Measurements from ENCODE around the gene UBAC1.

UBAC1 gene, protein sequence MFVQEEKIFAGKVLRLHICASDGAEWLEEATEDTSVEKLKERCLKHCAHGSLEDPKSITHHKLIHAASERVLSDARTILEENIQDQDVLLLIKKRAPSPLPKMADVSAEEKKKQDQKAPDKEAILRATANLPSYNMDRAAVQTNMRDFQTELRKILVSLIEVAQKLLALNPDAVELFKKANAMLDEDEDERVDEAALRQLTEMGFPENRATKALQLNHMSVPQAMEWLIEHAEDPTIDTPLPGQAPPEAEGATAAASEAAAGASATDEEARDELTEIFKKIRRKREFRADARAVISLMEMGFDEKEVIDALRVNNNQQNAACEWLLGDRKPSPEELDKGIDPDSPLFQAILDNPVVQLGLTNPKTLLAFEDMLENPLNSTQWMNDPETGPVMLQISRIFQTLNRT

DNA sequence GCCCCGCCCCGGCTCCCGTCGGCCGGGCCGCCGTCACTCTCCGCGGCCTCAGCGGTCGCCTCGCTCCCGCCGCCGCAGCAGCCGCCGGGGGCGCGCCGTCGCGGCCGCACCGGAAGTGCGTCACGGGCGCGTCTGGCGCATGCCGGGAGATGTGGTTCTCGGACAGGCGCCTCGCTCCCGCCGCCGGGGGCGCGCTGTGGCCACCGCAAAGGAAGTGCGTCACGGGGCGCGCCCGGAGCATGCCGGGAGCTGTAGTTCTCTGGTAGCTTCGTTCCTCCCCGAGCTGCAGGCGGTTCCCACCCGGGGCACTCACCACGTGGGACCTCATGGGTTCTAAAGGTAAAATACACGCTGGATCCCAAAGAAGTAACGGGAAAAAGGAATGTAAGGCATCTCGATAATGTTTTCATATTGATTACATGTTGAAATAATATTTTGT, at the start of gene UBAC1:
TSS of gene UBAC1 (minus strand) at position 97 of the 439 bp plus-strand sequence. CDS start 211 bp downstream, outside the sequence.
- peak; percentile 96 for DNase-seq (ENCODE audit: low read depth)

DNA sequence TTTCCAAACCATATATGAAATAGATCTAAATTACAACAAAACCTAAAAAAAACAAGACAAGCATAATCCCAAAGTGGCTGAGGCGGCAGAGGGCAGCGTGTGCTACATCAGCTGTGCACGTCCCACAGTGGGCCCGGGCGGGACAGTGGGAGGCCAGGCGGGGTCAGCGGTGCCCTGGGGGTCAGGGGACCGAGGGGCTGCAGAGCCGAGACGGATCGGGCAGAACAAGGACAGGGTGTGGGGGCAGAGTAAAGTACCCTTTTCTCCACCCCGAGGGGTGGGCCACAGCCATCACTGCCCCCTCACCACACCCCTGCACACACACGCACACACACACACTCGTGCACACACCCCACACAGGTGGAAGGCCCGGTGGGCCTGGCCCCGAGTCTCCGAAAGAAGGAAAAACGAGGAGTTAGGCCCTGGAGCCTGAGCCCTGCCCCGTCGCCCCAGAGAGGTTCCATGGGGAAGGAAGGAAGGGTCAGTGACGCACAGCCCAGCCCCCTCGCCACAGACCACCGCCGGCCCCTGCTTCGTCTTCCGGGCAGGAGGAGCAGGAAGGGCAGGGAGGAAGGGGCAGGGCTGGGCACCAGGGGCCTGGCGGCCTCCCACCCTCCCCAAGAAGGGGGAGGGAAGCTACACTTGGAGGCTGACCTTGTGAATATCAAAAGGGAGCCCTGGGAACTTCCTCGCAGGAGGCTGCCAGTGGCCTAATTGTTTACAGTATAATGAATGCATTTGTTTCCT, 49.6 kb upstream of the UBAC1 start:
- no peak for DNase-seq (ENCODE audit: low read depth)

DNA sequence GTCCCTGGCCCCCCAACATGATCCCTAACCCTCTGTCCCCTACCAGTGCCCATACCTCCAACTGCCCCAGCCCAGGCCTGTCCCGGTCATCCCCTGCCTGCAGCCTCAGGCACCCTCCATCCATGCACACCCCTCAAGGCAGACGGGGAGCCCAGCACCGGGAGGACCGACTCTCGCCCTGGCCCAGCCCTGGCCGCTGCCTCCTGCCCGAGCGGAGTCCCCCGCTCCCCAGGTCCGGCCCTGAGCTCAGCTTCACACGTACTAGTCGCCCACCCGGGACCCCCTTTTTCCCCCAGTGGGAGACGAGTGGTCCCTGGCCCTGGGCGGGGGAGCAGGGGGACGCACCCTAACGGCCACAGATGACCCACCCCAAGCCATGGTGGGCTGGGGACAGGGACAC, 49.0 kb upstream of the UBAC1 start:
- DNase-seq (ENCODE audit: low read depth), result no peak

DNA sequence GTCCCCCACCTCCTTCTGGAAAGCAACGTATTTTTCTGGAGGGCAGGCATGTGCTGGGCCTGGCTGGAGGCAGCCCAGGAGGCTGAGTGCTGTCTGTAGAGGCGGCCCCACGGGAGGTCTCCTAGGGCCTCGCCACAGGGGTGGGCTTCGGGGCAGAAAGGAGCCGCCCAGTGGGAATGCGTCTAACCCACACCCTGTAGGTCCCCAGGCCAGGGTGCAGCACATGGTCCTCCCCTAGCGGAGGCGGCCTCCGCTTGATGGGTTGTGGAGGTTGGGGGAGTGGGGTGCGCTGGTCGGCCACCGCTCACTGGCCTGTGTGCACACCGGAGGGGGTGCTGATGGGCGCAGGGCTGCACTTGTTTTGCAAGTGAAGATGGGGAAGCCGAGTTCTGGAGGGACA, 48.3 kb upstream of the UBAC1 start:
- DNase-seq (ENCODE audit: low read depth), result no peak

DNA sequence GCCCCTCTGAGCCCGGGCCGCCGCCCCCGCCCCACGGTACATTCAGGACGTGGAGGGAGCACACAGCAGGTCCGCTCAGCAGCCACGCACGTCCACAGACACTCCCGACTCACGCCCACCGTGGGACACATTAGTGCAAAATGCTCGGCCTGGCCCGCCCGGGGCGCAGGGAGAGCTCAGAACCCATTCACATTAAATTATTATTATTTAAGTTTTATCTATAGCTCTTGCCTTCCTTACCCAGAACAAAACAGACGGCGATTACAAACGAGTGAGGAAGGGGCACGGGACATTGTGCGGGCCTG, 47.5 kb upstream of the UBAC1 start:
- no peak for DNase-seq (ENCODE audit: low read depth)

DNA sequence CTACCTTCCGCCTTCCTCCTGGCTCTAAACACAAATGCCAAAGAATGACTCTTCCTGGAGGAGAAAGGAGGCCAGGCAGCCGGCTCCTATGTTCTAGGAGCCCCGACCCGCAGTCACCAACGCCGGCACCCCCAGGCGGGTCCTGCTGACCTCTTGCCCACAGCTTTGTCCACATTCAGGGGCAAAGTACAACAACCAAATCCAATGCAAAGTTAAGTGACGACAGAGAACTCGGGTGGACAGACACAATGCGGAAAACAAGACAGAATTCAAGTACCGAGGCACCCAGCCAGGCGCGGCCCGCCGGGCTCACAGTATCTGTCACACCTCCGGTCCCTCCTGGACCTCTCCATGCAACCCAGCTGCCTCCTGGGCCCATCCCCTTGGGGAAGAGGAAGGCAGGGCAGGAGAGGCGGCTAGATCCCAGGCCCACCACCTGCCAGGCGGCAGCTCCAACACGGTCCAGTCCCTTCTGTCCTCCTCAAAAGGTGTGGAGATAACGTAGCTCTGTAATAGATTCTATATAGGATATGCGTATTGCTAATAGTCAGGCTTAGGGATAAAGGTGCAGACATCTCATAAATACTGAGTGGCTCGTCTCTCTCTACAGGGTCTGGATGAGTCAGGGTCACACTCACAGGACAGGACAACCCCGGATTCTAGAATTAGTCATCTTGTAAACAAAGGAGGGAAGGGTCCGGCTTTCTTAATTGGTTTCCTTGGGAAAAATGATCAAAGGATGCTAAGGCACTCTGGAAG, 46.9 kb upstream of the UBAC1 start:
- DNase-seq (ENCODE audit: low read depth), result peak; percentile 77

DNA sequence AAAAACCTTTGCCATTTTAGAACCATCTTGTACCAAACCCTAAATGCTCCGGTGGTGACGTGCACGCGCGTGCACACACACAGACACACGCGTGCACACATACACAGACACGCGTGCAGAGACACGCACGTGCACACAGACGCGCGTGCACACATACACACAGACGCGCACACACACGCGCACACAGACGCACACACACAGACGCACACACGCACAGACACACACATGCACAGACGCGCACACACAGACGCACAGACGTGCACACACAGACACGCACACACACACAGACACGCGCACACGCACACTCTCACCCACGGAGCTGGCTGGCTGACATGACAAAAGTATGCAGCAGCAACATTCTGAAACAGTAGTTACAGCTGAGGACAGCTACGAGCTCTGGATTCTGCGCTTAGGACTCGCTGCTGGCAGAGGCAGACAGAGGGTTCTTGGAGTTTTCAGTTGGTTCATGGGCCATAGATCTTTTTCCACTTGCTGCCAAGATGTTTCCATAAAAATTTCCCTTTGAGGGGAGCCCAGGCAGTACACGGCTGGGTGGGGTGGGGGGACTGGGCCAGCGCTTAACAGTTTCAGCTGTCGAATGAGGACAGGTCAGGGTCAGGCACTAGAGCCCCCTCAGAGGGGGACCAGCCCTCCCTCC, 46.2 kb upstream of the UBAC1 start:
- no peak for DNase-seq (ENCODE audit: low read depth)

DNA sequence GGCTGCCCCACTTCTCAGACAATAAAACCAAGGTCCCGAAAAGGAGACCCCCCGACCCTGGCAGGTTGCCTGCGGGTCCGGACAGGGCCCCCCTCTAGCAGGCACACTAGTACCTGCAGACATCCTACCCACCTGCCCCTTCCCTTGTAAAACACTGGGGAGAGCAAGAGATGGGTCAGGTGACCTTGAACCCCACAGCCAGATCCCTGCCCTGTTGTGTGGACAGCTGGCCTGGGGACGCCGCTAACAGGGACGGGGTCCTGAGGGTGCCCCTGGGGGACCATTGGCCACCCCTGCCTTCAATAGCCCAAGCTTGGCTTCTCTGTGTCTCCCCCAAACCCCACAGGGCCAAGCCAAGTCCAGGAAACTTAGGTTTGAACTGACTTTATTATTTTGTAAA, 45.0 kb upstream of the UBAC1 start:
- DNase-seq (ENCODE audit: low read depth), result no peak

DNA sequence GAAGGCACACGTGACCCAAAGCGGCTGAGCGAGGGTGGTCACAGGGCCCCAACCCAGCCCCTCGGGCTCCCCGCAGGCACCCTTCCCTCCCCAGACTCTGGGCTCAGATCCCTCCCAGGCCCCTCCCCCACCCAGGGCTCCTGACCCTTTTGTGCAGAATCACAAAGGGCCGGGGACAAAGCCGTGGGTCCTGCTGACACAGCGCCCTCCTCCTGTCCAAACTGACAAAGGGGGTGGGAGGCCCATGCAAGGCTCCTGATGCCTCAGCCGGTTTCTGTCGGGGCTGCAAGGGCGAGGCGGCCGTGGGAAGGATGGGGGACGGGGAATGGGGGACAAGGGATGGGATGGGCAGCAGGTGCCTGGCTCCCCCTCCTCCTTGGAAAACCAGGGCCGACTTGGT, 43.5 kb upstream of the UBAC1 start:
- DNase-seq (ENCODE audit: low read depth), result no peak

DNA sequence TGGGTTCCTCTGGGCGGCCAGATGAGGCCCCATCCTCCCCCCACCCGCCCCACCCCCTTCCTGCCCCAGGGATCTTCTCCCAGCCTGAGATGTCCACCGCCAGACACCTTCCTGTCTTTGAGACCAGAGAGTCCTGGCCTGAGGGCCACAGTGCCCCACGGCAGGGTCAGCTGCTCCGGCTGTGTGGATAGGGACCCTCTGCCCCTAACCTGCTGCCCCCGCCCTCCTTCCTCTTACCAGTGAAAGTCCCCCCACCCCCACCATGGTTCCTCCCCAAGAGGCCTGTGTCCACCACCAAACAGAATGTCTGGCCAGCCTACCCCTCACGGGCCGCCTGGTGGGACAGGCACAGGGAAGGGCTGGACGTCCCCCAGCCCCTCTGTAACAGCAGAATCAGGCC, 43.0 kb upstream of the UBAC1 start:
- no peak for DNase-seq (ENCODE audit: low read depth)

DNA sequence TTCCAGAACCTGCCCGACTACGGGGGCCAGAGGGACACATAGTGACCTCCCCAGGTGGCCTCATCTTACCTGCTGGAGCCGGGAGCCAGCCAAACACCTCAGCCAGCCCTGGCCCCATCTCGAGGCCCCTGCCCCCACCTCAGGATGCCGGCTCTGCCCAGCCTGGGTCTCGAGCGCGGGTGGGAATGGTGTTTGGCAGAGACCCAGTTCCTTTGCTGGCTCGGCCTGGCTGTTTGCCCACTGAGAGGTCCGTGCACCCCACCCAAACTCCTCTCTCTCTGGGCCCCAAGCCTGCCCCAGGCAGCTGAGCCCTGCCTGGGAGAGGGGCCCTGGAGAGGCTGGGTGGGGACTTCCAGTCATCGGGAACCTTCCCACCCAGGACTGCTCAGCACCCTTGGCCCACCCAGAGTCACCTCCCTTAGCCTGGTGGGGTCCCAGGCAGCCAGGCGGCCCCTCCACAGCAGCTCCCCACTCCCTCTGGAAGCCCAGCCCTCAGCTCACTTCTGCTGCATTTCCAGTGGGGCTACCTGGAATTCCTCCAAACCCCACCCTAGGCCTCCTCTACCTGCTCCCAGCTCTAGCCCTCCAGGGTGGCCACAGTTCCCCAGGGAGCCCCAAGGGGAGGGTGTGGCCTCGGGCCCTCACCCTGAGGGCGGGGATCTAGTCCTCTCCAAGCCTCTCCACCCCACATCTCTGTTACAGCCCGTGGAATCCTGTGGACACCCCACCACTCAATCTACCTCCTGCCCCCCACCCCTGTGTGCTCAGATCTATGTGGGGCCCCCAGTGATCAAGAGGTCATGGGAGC, 42.4 kb upstream of the UBAC1 start:
- no peak for DNase-seq (ENCODE audit: low read depth)

DNA sequence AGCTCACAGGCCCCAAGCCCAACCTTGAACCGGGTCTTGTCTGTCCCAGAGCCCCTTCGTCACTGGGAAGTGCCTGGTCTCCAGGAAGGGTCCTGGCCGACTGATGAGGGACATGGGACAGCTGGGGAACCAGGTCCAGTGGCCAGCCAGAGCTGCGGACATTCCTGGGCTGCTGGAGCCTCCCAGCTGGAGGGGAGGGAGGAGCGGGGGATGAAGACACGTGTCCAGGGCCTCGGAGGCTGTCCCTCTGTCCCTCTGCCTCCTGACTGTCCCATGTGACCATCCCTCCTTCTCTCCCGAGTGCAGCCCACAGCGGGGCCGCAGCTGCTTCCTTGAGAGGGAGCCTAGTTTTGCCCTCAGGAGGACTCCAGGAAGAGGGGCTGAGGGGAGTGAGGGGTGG, 41.7 kb upstream of the UBAC1 start:
- DNase-seq (ENCODE audit: low read depth), result no peak

DNA sequence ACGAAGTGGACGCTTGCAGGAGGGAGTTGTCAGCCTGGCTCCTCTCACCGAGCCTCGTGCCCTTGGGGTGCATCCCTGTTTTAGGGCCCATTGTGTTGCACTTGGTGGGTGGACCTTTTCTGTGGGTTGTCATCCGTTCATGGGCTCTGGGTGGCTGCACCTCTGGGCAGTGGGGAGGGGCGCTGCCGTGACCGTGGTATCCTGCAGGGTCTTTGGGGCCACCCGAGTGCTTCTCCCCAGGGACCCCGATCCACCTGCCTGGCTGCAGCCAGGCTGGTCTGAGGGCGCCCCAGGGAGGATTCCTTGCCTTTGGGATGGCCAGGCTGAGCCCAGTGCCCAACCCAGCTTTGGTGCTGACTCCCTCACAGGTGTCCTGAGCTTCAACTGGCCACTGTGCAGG, 41.0 kb upstream of the UBAC1 start:
- no peak for DNase-seq (ENCODE audit: low read depth)

DNA sequence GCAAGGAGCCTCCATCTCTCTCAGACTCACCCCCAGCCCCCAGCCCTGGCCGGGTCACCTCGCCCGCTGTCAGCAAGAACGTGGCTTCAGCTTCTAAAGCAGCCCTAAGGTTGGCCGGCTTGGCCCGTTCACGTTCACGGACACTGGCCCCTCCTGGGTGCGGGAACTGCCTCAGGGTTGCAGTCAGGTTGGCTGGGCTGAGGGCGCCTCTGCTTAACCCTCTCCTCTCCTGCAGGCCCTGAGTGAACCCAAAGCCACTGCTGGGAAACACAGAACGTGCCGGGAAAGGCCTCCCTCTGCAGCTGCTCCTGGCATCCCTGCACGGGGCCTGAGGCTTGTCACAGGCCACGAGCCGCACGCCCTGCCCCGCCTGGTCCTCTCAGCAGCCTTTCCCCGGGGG, 40.1 kb upstream of the UBAC1 start:
- no peak for DNase-seq (ENCODE audit: low read depth)

DNA sequence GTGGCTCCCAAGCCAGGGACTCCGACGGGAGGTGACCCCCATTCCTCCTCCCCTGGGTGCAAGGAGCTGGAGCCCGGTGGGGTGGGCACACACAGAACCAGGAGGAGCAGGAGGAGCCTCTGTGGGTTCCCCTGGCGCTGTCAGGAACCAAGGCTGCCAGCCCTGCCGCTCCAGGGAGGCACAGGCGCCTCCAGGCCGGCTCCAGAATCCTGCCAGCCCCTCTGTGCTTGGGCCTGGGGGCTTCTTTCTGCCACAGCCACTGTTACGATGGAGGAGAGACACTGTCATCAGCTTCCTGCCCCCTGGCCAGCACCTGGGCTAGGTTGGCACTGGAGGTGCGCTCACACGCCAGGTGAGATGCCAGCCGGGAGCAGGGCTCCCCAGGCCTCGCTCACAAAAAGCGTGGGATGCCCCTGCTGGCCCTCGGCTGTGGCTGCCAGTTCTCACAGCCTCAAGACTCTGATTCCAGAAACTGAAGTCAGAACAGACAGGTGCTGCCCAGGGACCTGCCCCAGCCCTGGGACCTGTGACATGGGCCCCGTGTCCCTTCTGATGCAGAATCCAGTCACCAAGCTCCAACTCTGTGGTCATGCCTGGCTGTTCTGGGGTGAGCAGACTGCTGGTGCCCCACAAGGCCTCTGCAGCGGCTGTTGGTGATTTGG, 37.4 kb upstream of the UBAC1 start:
- DNase-seq (ENCODE audit: low read depth), result no peak

DNA sequence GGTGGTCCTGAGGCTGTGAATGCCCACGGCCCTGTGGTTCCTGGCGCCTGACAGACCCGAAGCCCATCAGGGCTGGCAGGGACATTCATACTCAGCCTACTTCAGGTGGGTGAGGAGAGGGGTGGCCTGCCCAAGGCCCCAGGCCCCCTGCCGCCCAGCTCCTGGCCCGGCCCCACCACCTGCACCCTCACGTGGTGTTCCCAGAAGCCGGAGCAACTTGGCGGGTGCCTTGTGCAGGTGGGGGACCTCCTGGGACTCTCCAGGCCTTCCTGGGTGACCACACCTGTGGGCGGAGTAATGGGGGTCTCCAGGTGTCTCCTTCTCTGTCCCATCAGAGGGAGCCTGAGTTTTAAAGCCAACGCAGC, 36.8 kb upstream of the UBAC1 start:
- DNase-seq (ENCODE audit: low read depth), result no peak

DNA sequence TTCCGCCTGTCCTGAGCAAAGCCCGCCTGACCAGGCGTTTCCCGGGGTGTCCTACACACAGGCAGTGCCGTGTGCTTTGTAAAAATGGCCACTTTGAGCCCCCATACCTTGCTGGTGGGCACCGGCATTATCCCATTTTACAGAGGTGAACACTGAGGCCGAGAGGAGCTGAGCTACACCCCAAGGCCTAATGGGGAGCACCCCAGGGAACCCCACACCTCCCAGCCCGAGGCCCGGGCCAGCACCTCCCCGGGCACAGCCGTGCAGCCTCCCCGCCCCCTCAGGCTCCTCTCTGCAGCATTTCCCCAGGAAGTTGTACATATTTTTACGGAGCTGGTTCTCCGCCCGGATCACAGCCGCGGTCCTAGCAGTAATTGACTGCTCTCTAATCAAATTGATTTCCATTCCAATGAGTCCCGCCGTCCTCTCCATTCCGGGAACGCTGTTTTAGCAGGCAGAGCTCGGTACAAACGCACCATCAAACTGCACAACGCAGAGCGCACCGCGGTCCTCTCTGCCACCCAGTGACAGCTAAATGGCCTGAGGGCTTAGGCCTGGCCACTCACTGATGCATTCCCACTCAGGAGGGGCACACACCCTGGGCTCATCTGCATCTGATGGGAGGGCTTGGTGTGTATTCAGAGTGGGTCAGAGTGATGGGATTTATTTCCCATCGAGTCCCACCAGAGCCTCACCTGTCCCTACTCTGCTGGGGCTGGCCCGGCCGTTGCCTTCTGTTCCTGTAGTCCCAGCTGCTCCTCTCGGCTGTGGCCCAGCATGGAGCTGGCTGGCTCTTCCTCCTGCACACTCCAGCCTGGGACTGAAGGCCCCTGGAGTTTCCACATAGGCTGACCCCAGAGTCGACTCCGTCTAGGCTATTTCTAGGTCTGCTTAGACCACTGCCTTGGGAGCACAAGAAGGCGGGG, 36.2 kb upstream of the UBAC1 start:
- no peak for DNase-seq (ENCODE audit: low read depth)

DNA sequence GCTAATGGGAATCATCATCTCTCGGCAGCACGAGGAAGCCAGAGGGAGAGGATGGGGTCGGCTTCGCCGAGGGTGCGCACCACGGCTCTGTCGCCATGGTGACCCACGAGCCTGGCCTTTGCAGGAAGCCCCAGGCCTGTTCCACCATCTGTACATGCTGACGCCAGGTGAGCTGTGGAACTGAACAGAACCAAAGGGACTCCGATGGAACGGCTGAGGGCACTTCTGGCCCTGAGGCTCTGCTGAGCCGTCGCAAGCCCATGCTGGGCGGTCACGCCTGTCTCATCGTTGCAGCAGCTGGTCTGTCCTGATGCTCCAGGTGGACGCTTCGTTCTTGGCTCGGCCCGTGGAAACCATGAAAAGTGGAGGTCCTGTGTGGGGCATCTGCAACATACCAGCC, 34.6 kb upstream of the UBAC1 start:
- no peak for DNase-seq (ENCODE audit: low read depth)

DNA sequence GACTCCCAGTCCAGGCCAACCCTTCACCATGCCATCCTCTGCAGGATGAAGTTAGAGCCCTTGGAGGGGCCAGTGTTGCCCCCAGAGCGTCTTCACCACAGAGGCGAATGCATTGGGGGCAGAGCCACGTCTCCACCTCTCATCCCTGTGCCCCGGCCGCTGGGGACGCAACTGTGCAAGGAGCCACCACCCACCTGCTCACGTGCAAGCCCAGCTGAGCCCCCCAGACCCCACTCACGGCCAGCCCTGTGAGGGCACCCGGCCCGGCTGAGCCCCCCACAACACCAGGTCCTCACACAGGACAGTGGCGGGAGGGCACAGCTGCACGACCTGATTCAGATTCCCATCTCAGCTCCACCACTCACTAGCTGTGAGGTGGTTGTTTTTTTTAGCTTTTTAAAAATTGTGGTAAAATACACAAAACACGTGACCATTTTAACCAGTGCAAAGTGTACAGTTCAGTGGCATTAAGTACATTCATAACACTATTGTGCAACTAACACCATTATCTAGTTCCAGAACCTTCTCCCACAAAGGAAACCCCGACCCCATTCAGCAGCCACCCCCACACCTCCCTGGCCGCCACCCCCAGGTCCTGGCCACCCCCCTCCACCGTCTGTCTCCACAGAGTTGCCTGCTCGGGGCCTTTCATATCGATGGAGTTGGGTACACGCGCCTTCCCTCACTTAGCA, 33.5 kb upstream of the UBAC1 start:
- DNase-seq (ENCODE audit: low read depth), result peak; percentile 62
